Activated naive CD4-positive, alpha-beta T cell treated with anti-CD3 and anti-CD28 coated beads for 36 hours (primary cell): ENCODE measurements around the gene CLEC18B. TPM values are rescaled to one million over a fixed set of nuclear protein-coding genes. Genes with fewer than 3 reads are reported as not detected.
"Not testable (repeated sequence)": the region's sequence is repeated elsewhere in the genome, so short reads cannot be mapped to it uniquely, and the experiment has no call there.

ENCODE experiments used
- CTCF ChIA-PET: fragments of 350-600 bp; sonication (Branson Sonifier 250); formaldehyde crosslinking; loops from one replicate; lab custom pipeline; 2021; ENCODE audit warnings: antibody characterized with exemption; lab: Charles Lee
- DNase-seq: peaks from one replicate; pipeline ENCODE4 v3.0.0-alpha.2; 2020
- H3K27ac Mint-ChIP-seq: one replicate; pipeline ENCODE4 v1.8.0; 2021; ENCODE audit warnings: mild to moderate bottlenecking, mixed read lengths
- H3K27me3 Mint-ChIP-seq: one replicate; pipeline ENCODE4 v1.8.0; 2021; ENCODE audit warnings: low read depth, mixed read lengths
- H3K36me3 Mint-ChIP-seq: one replicate; pipeline ENCODE4 v1.8.0; 2021; ENCODE audit warnings: low read depth, mixed read lengths
- H3K4me1 Mint-ChIP-seq: one replicate; pipeline ENCODE4 v1.8.0; 2021; ENCODE audit warnings: low read depth, mixed read lengths
- H3K4me3 Mint-ChIP-seq: one replicate; pipeline ENCODE4 v1.8.0; 2021; ENCODE audit warnings: mild to moderate bottlenecking, moderate library complexity, mixed read lengths
- H3K9me3 Mint-ChIP-seq: one replicate; pipeline ENCODE4 v1.8.0; 2021; ENCODE audit warnings: mixed read lengths
- intact Hi-C: fragments of 100-400 bp; cut with micrococcal nuclease; formaldehyde crosslinking; loops from one replicate; pipeline ENCODE4 v1.15.1; 2023
- total RNA-seq, 2 experiments: library from RNA; stranded (reverse); gene quantifications; one replicate each; pipeline ENCODE4 v1.2.3, GENCODE V29; 2021

Gene CLEC18B
- total RNA-seq, 2 experiments from 2014 or later: not detected

DNA sequence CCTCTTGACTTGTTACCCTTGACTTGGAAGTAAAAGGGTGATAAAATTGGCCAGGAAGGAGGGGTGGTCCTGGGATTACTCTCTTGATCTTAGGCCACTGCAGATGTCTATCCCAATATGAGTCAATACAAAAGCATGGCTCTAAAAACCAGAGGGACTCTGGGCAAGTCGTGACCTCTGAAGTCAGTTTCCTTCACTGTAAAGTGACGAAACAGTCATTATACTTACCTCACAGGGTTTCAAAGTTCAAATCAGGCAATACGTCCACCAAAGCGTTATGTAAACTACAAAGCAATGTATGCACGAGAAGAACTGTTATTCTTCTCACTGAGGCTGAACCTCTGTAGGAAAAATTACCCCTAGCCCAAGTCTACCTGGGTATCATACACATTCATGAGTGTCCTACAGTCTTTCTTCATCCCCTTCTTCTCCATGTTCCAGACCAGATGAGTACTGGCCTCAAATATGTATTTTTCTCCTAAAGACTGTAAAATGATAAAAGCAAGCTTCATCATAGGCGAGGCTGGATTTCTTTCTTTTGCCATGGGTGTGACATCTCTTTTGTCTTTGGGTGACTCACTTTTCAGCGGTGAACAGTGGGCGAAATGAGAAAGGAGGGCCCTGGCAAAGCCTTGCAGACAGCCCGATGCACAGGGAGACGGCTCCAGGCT is 34.5 kb upstream of the CLEC18B start:
- Mint-ChIP-seq H3K4me3 (no peak overlapping the region), H3K4me1 (no peaks in the 10 kb centered on the region), H3K27me3 (no peaks in the 10 kb centered on the region), H3K9me3 (no peaks in the 10 kb centered on the region), H3K36me3 (peaks cover 43% of the 10 kb centered on the region), H3K27ac (no peak overlapping the region)
- no peak for DNase-seq
- CTCF ChIA-PET: interaction anchor here (0.8 kb wide), 1 partner anchor 156 kb away, joined by 4 read pairs; no protein-coding TSS in a partner anchor
- intact Hi-C loops: no loop called here

DNA sequence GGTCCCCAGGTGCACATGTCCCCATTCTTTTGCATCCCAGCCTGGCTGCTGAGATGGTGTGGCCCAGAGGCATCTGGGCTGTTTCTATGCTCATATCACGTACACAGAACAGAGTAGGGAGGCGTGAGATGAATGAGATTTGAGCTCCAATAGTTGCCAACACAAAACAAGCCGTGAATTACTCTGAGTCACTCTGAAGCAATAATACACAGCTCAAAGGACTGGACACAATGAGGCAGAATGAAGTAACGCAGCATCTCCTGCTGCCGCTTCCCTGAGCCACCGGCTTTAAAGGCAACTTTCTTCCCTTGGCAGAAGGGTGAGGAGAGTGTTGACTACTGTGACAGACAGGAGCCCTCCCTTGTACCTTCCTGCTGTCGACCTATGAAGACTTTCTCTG is 33.9 kb upstream of the CLEC18B start:
- Mint-ChIP-seq H3K4me3 (no peak overlapping the region), H3K36me3 (peaks cover 43% of the 10 kb centered on the region), H3K27me3 (no peaks in the 10 kb centered on the region), H3K4me1 (no peaks in the 10 kb centered on the region), H3K9me3 (no peaks in the 10 kb centered on the region), H3K27ac (no peak overlapping the region)
- intact Hi-C loops: no loop called here
- no peak for DNase-seq
- CTCF ChIA-PET: interaction anchor here (0.8 kb wide), 1 partner anchor 156 kb away, joined by 4 read pairs; no protein-coding TSS in a partner anchor

DNA sequence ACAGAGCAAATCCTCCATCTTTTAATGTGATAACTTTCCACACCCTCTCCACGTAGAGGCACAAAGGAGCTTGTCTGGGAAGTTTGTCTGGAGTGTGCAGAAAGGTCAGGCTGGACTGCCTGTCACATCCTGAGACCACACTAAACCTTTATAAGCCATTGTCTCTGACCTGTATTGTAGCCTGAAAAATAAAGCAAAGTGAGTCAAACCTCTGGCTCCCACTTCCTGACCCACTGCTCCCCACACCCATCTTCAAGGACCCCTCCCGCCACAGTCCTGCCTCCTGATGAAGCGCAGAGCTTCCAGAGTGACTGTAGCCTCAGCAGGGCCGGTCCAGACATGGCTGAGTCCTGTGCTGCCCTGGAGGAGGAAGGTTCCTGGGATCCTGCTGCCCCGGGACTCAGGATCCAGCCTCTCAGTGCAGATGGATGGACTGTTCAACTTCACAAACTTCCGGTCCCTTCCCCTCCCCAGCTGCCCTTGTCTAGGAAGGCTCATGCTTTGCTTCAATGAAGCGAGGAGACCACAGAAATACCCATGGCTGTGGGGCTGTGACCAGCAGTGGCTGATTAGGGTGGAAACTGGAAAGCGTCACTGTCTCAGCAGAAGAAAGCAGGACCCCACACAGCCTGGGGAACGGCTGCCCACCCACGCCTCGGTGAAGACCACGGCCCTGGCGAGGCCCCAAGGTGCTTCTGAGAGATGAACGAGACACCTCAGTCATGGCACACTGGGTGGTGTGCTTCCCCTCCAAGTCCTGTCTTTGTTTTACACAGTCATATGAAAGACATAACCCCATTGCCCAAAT is 30.9 kb upstream of the CLEC18B start:
- H3K36me3 Mint-ChIP-seq: peaks cover 39% of the 10 kb centered on the region
- no peaks in the 10 kb centered on the region for H3K27me3 Mint-ChIP-seq
- no peak overlapping the region for H3K27ac Mint-ChIP-seq
- CTCF ChIA-PET: no interaction called here
- H3K4me1 Mint-ChIP-seq: no peaks in the 10 kb centered on the region
- no peaks in the 10 kb centered on the region for H3K9me3 Mint-ChIP-seq
- intact Hi-C loops: no loop called here
- DNase-seq: no peak
- no peak overlapping the region for H3K4me3 Mint-ChIP-seq

DNA sequence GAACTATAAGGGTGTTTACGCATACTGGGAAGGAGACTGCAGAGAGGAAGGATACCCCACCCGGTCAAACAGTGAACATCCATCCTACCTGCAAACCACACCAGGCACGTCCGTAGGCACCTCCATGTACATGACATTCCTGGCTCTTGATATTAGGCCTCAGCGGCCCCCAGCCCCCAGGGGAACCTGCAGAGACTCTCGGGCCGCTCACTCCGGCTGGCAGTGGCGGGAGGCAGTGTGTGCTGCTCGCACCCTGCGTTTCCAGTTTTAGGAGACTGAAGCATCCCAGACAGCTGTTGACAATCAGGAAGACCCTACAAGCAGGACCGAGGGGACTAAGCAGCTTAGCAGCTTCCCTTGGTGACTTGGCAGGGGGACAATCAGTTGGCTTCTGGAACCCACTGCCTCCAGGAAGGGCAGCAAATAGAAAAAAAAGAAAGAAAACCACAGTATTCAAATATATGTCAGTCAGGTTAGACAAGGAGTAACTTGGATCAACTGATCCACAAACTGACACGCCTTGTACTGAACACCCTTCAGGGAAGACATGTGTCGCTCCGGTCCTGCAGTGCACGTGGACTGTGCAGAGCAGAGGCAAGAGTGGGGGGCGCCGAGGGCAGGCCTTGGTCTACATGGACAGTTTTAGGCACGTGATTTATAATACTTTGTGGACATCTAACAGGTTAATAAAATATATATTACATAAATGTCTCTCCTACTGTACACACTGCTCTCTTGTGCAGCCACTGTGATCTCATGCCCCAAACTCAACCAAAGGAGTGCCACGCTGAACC is 29.9 kb upstream of the CLEC18B start:
- Mint-ChIP-seq H3K36me3 (peaks cover 38% of the 10 kb centered on the region), H3K4me3 (no peak overlapping the region), H3K27ac (no peak overlapping the region), H3K4me1 (no peaks in the 10 kb centered on the region), H3K27me3 (no peaks in the 10 kb centered on the region), H3K9me3 (no peaks in the 10 kb centered on the region)
- intact Hi-C loops: no loop called here
- DNase-seq: no peak
- CTCF ChIA-PET: no interaction called here

DNA sequence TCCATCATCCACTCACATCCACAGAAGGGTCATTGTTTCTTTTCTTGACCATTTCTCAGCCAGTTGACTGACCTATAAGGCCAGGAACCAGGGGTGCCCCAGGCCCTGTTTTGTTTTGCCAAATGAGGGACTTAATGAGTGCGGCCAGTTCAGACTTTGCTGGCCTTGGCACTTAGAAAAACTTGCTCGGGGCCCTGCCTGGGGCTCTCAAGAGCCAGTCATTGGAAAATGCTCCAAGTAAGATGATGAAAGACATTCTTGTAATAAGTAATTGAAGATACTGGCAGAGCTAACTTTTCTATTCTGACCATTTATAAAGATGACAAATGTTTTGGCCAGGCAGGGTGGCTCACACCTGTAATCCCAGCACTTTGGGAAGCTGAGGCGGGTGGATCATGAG is 29.0 kb upstream of the CLEC18B start:
- no peak overlapping the region for H3K4me3 Mint-ChIP-seq
- DNase-seq: no peak
- H3K27me3 Mint-ChIP-seq: no peaks in the 10 kb centered on the region
- CTCF ChIA-PET: no interaction called here
- H3K36me3 Mint-ChIP-seq: peaks cover 31% of the 10 kb centered on the region
- H3K27ac Mint-ChIP-seq: no peak overlapping the region
- no peaks in the 10 kb centered on the region for H3K4me1 Mint-ChIP-seq
- no peaks in the 10 kb centered on the region for H3K9me3 Mint-ChIP-seq
- intact Hi-C loops: no loop called here

DNA sequence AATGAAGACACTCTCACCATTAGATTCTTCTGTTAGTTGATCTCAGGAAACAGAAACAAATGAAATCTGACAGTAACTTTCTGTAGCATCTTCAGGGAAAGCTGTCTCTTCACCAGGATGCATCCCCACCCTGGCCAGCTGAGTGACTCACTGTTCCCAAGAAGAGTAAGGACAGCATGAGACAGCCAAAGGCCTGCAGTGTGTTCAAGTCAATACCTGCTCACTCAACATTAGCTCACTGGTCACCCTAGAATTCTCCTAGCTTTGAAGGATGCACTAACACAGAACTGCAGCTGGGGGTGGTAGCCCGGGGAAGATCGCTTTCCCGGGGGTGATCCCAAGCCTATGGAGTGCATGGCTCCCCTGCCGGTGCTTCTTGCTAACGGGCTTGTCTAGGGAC is 28.2 kb upstream of the CLEC18B start:
- Mint-ChIP-seq H3K27ac (no peak overlapping the region), H3K36me3 (peaks cover 28% of the 10 kb centered on the region), H3K4me3 (no peak overlapping the region), H3K9me3 (no peaks in the 10 kb centered on the region), H3K27me3 (no peaks in the 10 kb centered on the region), H3K4me1 (no peaks in the 10 kb centered on the region)
- no peak for DNase-seq
- intact Hi-C loops: no loop called here
- CTCF ChIA-PET: interaction anchor here (0.5 kb wide), 1 partner anchor 11 kb away, joined by 4 read pairs; no protein-coding TSS in a partner anchor

DNA sequence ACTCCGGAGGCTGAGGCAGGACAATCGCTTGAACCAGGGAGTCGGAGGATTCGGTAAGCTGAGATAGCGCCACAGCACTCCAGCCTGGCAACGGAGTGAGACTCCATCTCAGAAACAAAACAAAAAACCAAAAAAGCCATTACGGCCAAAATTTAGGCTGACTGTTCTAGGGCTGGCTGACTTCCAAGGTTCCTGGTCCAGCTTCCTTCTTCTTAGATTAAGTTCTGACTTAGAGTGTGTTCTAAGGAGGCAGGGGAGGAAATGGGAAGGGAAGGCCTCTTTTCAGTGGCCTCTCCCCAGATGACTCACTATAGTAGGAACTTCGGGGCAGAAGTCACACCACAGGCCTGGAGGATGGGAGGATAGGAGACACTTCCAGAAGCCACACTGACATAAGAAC is 27.7 kb upstream of the CLEC18B start:
- H3K36me3 Mint-ChIP-seq: peaks cover 28% of the 10 kb centered on the region
- H3K4me1 Mint-ChIP-seq: no peaks in the 10 kb centered on the region
- H3K27ac Mint-ChIP-seq: no peak overlapping the region
- intact Hi-C loops: no loop called here
- DNase-seq: no peak
- no peaks in the 10 kb centered on the region for H3K9me3 Mint-ChIP-seq
- CTCF ChIA-PET: no interaction called here
- H3K27me3 Mint-ChIP-seq: no peaks in the 10 kb centered on the region
- H3K4me3 Mint-ChIP-seq: no peak overlapping the region

DNA sequence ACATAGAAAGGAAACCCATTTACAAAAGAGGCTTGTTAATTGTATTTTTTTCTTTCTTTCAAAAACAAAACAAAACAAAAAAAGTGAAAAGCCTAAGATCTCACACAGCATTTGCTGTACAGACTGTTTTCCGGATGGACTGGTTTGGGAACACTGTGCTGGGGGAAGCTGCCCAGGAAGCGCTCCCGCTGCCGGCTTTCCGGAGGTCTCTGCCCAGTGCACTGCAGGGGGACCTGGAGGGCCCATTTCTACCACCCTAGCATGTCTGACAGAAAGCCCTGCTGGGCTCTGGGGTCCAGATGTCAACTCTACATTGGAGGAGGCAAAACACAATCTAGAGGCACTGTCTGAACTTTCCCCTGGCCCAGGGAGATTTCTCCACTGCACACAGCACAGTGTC is 26.3 kb upstream of the CLEC18B start:
- H3K4me3 Mint-ChIP-seq: no peak overlapping the region

DNA sequence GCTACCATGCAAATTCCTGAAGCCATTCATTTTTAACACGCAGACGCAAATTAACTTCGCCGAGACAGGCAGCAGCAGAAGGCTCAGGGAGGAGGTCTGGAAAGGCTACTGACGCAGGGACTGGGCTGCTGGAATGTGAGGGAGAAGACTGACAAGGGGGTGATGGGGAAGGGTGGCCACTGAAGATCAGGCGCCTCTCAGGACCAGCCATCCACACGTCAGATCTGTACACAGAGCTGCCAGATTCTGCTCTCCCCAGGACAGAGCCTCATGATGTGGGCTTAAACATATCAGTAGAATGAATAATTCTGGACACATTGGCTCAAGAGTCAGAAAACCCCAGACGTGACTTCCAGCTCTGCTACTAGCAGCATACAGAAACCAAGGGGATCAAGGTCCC is 25.6 kb upstream of the CLEC18B start:
- Mint-ChIP-seq H3K9me3 (no peaks in the 10 kb centered on the region), H3K4me1 (no peaks in the 10 kb centered on the region), H3K4me3 (no peak overlapping the region), H3K36me3 (peaks cover 24% of the 10 kb centered on the region), H3K27me3 (no peaks in the 10 kb centered on the region), H3K27ac (no peak overlapping the region)
- intact Hi-C loops: no loop called here
- CTCF ChIA-PET: no interaction called here
- DNase-seq: no peak

More for the DNA sequence above, 26.3 kb upstream of the CLEC18B start:
- H3K4me1 Mint-ChIP-seq: no peaks in the 10 kb centered on the region
- intact Hi-C loops: no loop called here
- H3K9me3 Mint-ChIP-seq: no peaks in the 10 kb centered on the region
- no peak for DNase-seq
- no peak overlapping the region for H3K27ac Mint-ChIP-seq
- CTCF ChIA-PET: no interaction called here
- H3K36me3 Mint-ChIP-seq: peaks cover 26% of the 10 kb centered on the region
- H3K27me3 Mint-ChIP-seq: no peaks in the 10 kb centered on the region

DNA sequence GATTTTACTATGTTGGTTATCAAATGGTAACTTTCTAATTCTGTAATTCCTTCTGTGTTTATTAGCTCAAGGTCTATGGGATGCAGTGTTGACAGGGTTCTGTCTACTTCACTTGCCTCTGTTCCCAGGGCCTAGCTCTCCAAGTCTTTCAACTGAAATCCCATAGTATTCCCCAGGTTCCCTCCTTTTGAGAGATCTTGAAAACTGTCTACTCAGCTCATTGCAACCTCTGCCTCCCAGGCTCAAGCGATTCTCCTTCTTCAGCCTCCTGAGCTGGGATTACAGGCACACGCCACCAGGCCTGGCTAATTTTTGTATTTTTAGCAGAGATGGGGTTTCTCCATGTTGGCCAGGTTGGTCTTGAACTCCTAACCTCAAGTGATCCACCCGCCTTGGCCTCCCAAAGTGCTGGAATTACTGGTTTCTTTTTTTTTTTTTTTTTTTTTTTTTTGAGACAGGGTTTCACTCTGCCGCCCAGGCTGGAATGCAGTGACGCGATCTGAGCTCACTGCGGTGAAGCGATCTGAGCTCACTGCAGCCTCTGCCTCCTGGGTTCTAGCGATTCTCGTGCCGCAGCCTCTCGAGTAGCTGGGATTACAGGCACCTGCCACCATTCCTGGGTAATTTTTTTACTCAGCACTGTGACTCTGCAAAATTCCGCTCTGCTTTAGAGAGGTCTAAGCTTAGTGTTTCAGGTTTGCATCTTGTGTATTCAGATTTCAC is 22.5 kb upstream of the CLEC18B start:
- DNase-seq, H3K27ac Mint-ChIP-seq, intact Hi-C loops, H3K4me1 Mint-ChIP-seq, H3K4me3 Mint-ChIP-seq, H3K9me3 Mint-ChIP-seq, H3K27me3 Mint-ChIP-seq: not testable (repeated sequence)
- peaks cover 16% of the 10 kb centered on the region for H3K36me3 Mint-ChIP-seq
- CTCF ChIA-PET: interaction anchor here (0.6 kb wide), 1 partner anchor 472 kb away, joined by 3 read pairs; no protein-coding TSS in a partner anchor

DNA sequence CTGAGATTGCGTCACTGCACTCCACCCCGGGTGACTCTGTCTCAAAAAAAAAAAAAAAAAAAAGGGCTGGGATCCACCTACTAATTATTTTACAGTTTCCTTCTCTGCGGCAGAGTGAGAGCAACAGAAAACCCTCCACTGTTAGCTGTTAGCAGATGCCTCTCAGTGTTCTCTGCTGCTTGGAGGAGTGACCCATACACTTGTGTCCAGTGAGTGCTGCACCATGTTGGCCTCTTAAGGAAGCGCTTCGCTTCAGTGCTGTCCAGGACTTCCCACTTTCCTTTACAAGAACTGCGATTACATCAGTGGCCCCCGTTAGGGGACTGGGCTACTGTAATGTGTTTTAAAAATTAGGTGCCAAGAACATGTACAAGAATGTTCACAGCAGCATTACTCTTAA is 18.4 kb upstream of the CLEC18B start:
- no peak overlapping the region for H3K27ac Mint-ChIP-seq
- H3K27me3 Mint-ChIP-seq: no peaks in the 10 kb centered on the region
- H3K9me3 Mint-ChIP-seq: peaks cover 11% of the 10 kb centered on the region
- no peak overlapping the region for H3K4me3 Mint-ChIP-seq
- CTCF ChIA-PET: interaction anchor here (0.6 kb wide), 1 partner anchor 131 kb away, joined by 5 read pairs; no protein-coding TSS in a partner anchor
- H3K4me1 Mint-ChIP-seq: peaks cover 9% of the 10 kb centered on the region
- no peak for DNase-seq
- peaks cover 15% of the 10 kb centered on the region for H3K36me3 Mint-ChIP-seq
- intact Hi-C loops: no loop called here
